ENCODE data around the gene RBM17. TPM values are rescaled to one million over a fixed set of nuclear protein-coding genes. Genes with fewer than 3 reads are reported as not detected.

The RBM17 gene
- total RNA-seq, 1 experiment from 2014 or later: 28.4 TPM

DNA sequence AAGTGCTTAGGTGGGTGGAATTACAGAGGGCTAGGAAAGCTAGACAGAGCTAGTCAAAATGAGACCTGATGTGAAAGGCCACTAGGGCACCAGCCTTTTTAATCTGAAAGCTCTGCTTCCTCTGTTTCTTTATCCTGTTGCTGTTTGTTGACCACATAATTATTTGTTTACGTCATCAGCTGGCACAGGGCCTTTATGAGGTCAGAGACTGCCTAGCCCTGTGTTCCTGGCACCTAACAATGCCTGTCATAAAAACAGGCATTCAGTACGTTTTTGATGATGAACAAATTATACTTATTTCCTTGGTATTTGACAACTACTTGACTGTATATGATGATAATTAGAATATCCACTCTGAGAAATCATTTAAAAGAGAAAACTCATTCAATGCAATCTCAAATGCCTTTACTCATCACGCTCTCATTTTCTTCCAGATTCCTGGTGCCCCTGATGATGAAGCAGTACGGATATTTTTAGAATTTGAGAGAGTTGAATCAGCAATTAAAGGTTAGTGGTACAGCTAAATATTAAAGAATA is 26.0 kb downstream of the RBM17 start:
- TF ChIP-seq EZH2phosphoT487 (IDR thresholded peaks at IDR 0.05; ENCODE audit: borderline replicate concordance, low read length): no peak
- TF ChIP-seq, protein P1, sequence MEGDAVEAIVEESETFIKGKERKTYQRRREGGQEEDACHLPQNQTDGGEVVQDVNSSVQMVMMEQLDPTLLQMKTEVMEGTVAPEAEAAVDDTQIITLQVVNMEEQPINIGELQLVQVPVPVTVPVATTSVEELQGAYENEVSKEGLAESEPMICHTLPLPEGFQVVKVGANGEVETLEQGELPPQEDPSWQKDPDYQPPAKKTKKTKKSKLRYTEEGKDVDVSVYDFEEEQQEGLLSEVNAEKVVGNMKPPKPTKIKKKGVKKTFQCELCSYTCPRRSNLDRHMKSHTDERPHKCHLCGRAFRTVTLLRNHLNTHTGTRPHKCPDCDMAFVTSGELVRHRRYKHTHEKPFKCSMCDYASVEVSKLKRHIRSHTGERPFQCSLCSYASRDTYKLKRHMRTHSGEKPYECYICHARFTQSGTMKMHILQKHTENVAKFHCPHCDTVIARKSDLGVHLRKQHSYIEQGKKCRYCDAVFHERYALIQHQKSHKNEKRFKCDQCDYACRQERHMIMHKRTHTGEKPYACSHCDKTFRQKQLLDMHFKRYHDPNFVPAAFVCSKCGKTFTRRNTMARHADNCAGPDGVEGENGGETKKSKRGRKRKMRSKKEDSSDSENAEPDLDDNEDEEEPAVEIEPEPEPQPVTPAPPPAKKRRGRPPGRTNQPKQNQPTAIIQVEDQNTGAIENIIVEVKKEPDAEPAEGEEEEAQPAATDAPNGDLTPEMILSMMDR (conservative IDR thresholded peaks at IDR 0.05; ENCODE audit: low read depth, low read length): no peak
- no peak for TF ChIP-seq EZH2 (IDR thresholded peaks at IDR 0.05; ENCODE audit: low read length, unreplicated experiment)
- H3K4me1 ChIP-seq (ENCODE audit: insufficient read depth, low read length): peaks cover 29% of the 10 kb centered on the region
- no peak overlapping the region for H2AFZ ChIP-seq (ENCODE audit: low read length)
- ATAC-seq: no peak
- no peaks in the 10 kb centered on the region for H3K9me2 ChIP-seq (replicated peaks; ENCODE audit: low read length)
- H3K9me3 ChIP-seq (ENCODE audit: low read length): no peaks in the 10 kb centered on the region
- H3K79me2 ChIP-seq (ENCODE audit: low read length): peaks cover 7% of the 10 kb centered on the region; the same call in 1 of the 2 replicates
- no peaks in the 10 kb centered on the region for H4K20me1 ChIP-seq (ENCODE audit: low read length)
- H3K4me3 ChIP-seq (ENCODE audit: low read length): no peak overlapping the region
- peak; percentile 43 for DNase-seq
- H3K27ac ChIP-seq (ENCODE audit: low read length): peak overlapping the region; percentile 41
- no peak overlapping the region for H3K4me2 ChIP-seq (ENCODE audit: low read length)
- peaks cover 27% of the 10 kb centered on the region for H3K36me3 ChIP-seq (ENCODE audit: low read depth, low read length)
- POLR2A ChIA-PET (ENCODE audit: unreplicated experiment): no interaction called here
- CTCF ChIA-PET: interaction anchor here (0.5 kb wide), 1 partner anchor 28 kb away, joined by 4 read pairs; no protein-coding TSS in a partner anchor
- intact Hi-C loops (cut with micrococcal nuclease): no loop called here
- no peaks in the 10 kb centered on the region for H3K27me3 ChIP-seq (ENCODE audit: low read length)
- BruUV-seq (replicated peaks): no TSS peak
- no peak overlapping the region for H3K9ac ChIP-seq (ENCODE audit: low read length)
- H3F3A ChIP-seq (ENCODE audit: low read length, unreplicated experiment): no peaks in the 10 kb centered on the region

DNA sequence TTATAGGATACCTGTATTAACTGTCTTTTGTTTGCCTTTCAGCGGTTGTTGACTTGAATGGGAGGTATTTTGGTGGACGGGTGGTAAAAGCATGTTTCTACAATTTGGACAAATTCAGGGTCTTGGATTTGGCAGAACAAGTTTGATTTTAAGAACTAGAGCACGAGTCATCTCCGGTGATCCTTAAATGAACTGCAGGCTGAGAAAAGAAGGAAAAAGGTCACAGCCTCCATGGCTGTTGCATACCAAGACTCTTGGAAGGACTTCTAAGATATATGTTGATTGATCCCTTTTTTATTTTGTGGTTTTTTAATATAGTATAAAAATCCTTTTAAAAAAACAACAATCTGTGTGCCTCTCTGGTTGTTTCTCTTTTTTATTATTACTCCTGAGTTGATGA is 26.6 kb downstream of the RBM17 start:
- H3K79me2 ChIP-seq (ENCODE audit: low read length): peaks cover 7% of the 10 kb centered on the region; the same call in 1 of the 2 replicates
- no peak for ATAC-seq
- H4K20me1 ChIP-seq (ENCODE audit: low read length): no peaks in the 10 kb centered on the region
- H3K9ac ChIP-seq (ENCODE audit: low read length): no peak overlapping the region
- H3K4me2 ChIP-seq (ENCODE audit: low read length): no peak overlapping the region
- no peaks in the 10 kb centered on the region for H3F3A ChIP-seq (ENCODE audit: low read length, unreplicated experiment)
- intact Hi-C loops (cut with micrococcal nuclease): no loop called here
- peaks cover 26% of the 10 kb centered on the region for H3K36me3 ChIP-seq (ENCODE audit: low read depth, low read length)
- POLR2A ChIA-PET (ENCODE audit: unreplicated experiment): no interaction called here
- peak overlapping the region; percentile 41 for H3K27ac ChIP-seq (ENCODE audit: low read length)
- CTCF ChIA-PET: interaction anchor here (0.5 kb wide), 1 partner anchor 28 kb away, joined by 4 read pairs; no protein-coding TSS in a partner anchor
- H3K4me3 ChIP-seq (ENCODE audit: low read length): no peak overlapping the region
- DNase-seq: no peak
- H3K9me3 ChIP-seq (ENCODE audit: low read length): no peaks in the 10 kb centered on the region
- no peak overlapping the region for H2AFZ ChIP-seq (ENCODE audit: low read length)
- no TSS peak for BruUV-seq (replicated peaks)
- no peaks in the 10 kb centered on the region for H3K27me3 ChIP-seq (ENCODE audit: low read length)
- TF ChIP-seq EZH2phosphoT487 (IDR thresholded peaks at IDR 0.05; ENCODE audit: borderline replicate concordance, low read length): no peak
- TF ChIP-seq, protein P1 (conservative IDR thresholded peaks at IDR 0.05; ENCODE audit: low read depth, low read length): no peak
- no peak for TF ChIP-seq EZH2 (IDR thresholded peaks at IDR 0.05; ENCODE audit: low read length, unreplicated experiment)
- no peaks in the 10 kb centered on the region for H3K9me2 ChIP-seq (replicated peaks; ENCODE audit: low read length)
- peaks cover 24% of the 10 kb centered on the region for H3K4me1 ChIP-seq (ENCODE audit: insufficient read depth, low read length)

DNA sequence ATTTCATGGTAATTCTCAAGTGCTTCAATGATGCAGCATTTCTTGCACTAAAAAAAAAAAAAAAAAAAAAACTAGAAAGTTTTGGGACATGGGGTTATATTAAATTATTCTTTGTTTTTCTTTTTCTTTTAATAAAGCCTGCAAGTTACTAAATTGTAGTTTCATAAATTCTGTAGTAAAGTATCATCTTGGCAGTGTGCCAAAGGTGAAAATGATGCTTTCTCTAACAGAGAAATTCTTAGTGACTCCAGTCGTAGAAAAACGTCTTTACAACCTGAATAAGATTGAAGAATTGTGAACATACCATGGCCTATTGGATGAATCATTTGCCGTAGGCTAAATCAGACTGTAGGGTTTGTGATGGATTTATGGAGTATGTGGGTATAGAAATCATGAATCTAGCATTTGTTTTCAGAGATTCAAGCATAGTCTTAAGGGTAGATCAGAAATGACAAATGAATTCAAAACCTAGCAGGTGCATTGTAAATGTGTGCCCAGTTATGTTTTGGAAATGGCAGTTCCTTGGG is 27.1 kb downstream of the RBM17 start:
- Histone ChIP-seq H3K4me1 (ENCODE audit: insufficient read depth, low read length) (peaks cover 19% of the 10 kb centered on the region), H4K20me1 (ENCODE audit: low read length) (no peaks in the 10 kb centered on the region), H3K4me3 (ENCODE audit: low read length) (no peak overlapping the region), H2AFZ (ENCODE audit: low read length) (no peak overlapping the region), H3K9ac (ENCODE audit: low read length) (no peak overlapping the region), H3K27ac (ENCODE audit: low read length) (no peak overlapping the region; the same call in 1 of the 2 replicates), H3F3A (ENCODE audit: low read length, unreplicated experiment) (no peaks in the 10 kb centered on the region), H3K9me2 (replicated peaks; ENCODE audit: low read length) (no peaks in the 10 kb centered on the region), H3K27me3 (ENCODE audit: low read length) (no peaks in the 10 kb centered on the region), H3K4me2 (ENCODE audit: low read length) (no peak overlapping the region), H3K79me2 (ENCODE audit: low read length) (peaks cover 3% of the 10 kb centered on the region; the same call in 1 of the 2 replicates), H3K36me3 (ENCODE audit: low read depth, low read length) (peaks cover 22% of the 10 kb centered on the region), H3K9me3 (ENCODE audit: low read length) (no peaks in the 10 kb centered on the region)
- BruUV-seq (replicated peaks): no TSS peak
- ChIA-PET CTCF (no interaction called here), POLR2A (ENCODE audit: unreplicated experiment) (no interaction called here)
- ATAC-seq (no peak), DNase-seq (peak; percentile 23)
- intact Hi-C loops (cut with micrococcal nuclease): no loop called here
- TF ChIP-seq EZH2phosphoT487 (IDR thresholded peaks at IDR 0.05; ENCODE audit: borderline replicate concordance, low read length) (no peak), EZH2 (IDR thresholded peaks at IDR 0.05; ENCODE audit: low read length, unreplicated experiment) (no peak)
- TF ChIP-seq, protein P1 (conservative IDR thresholded peaks at IDR 0.05; ENCODE audit: low read depth, low read length): no peak

Measured in PC-3 (cell line).